AG04449 (cell line): Measurements from ENCODE around the gene CSRP1.

Source experiments
- CTCF ChIA-PET: fragments of 350-600 bp; formaldehyde crosslinking; extraction: SDS; loops from one replicate; lab custom pipeline; 2021; ENCODE audit warnings: antibody characterized with exemption; lab: Yijun Ruan, JAX
- POLR2A ChIA-PET: fragments of 400-600, 350-600 bp; formaldehyde crosslinking; extraction: SDS; loops from one replicate; lab custom pipeline; 2020; ENCODE audit warnings: antibody characterized with exemption, inconsistent platforms; lab: Yijun Ruan, JAX
- DNase-seq: peaks from one replicate; pipeline ENCODE4 v3.0.0-alpha.2; 2010; ENCODE audit warnings: low read depth, low spot score
- H3K4me3 ChIP-seq: 2 replicates; pipeline ENCODE4 v1.5.1; 2011; ENCODE audit warnings: low read depth, mild to moderate bottlenecking, control low read depth, low read length
- CTCF ChIP-seq: IDR thresholded peaks from one replicate; pipeline ENCODE4 v1.5.1; 2011; ENCODE audit warnings: mild to moderate bottlenecking, moderate library complexity, low read length, control low read depth, inconsistent platforms; ENCODE audit not compliant: insufficient read depth; ENCODE audit errors: missing control alignments

Gene CSRP1

GRCh38 chr1:201511941-201512539 is 5.1 kb upstream of the CSRP1 start:
- no peak for DNase-seq
- ChIA-PET CTCF (interaction anchor here (0.6 to 30.7 kb wide), 44 partner anchors 12 to 339 kb away, joined by 3 to 1139 read pairs (median 6); partner anchors contain the start of genes CSRP1, NAV1, PHLDA3 and TNNI1), POLR2A (interaction anchor here (0.6 to 1.8 kb wide), 6 partner anchors 8 to 122 kb away, joined by 3 to 12 read pairs (median 4); no protein-coding TSS in a partner anchor)
- no peak overlapping the region for H3K4me3 ChIP-seq
- no peak for TF ChIP-seq CTCF

DNA sequence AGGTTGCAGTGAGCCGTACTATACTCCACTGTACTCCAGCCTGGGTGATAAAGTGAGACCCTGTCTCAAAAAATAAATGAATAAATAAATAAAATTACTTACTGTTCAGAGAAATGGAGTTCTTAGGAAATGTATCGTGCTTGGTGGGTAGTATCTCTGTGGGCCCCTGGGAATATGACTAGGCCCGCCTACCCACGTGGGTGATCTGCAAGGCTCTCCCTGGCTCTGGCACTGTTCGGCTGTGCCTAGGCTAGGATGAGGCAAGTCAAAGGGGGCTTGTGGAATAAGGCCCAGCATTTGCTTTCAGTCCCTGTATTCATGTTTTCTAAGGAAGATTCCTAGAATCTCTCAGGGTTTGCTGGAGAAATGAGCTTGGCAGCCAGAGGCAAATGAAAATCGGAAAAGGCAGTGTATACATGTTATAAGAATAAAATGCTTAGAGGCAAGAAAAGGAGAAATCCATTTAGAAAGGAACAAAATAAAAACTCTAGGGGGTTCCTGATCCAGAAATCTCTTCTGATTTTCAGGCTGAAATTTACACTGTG is 4.5 kb upstream of the CSRP1 start:
- no peak for DNase-seq
- ChIA-PET CTCF (interaction anchor here (1.0 to 30.7 kb wide), 21 partner anchors 13 to 308 kb away, joined by 3 to 1139 read pairs (median 12); partner anchors contain the start of genes CSRP1, NAV1, PHLDA3 and TNNT2), POLR2A (interaction anchor here (1.1 to 1.8 kb wide), 2 partner anchors 8 to 26 kb away, joined by 3 to 12 read pairs; no protein-coding TSS in a partner anchor)
- no peak for TF ChIP-seq CTCF
- no peak overlapping the region for H3K4me3 ChIP-seq

- no peak for DNase-seq
- ChIA-PET POLR2A (interaction anchor here (1.1 kb wide), 1 partner anchor 27 kb away, joined by 3 read pairs; no protein-coding TSS in a partner anchor), CTCF (interaction anchor here (0.6 to 30.7 kb wide), 11 partner anchors 13 to 372 kb away, joined by 3 to 1139 read pairs (median 102); partner anchors contain the start of genes CSRP1, NAV1 and PHLDA3)
- no peak for TF ChIP-seq CTCF
- no peak overlapping the region for H3K4me3 ChIP-seq
Observed at GRCh38 chr1:201510734-201511133, 3.8 kb upstream of the CSRP1 start.

DNA sequence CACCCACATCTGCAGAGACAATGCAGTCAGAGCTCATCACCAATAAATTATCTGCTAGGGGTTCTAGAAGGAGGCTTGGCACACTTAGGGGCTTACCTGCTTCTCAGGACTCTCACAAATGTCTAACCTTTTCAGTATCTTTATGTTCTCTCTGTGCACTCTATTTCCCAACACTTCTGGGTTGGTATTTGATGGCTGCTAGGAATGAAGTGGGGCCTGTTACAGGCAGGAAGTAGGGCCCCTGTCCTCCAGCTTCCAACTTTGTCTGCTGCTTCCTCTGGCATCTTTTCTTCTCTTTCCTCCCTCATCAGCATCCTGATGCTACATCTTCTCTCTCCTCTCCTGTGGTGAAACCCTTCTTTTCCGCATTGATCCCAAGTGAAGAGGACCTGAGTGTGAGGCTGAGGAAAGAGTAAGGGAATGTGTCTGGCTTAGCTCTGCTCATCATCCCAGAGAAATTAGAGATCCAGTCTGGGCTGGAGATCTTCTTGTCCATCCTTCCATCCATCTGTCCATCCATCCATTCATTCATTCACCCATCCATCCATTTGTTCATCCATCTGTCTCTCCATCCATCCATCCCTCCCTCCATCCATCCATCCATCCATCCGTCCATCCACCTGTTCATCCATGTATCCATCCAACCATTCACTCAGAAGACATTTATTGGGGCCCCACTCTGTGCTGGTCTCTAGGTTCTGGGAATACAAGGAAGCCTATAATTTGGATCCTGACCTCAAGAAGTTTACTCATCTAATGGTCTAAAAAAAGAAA is 2.9 kb upstream of the CSRP1 start:
- H3K4me3 ChIP-seq: no peak overlapping the region
- no peak for DNase-seq
- ChIA-PET POLR2A (interaction anchor here (1.1 kb wide), 1 partner anchor 28 kb away, joined by 3 read pairs; no protein-coding TSS in a partner anchor), CTCF (interaction anchor here (0.6 to 30.7 kb wide), 10 partner anchors 14 to 372 kb away, joined by 3 to 1139 read pairs (median 110); partner anchors contain the start of genes CSRP1, NAV1 and PHLDA3)
- no peak for TF ChIP-seq CTCF

- ChIA-PET CTCF (interaction anchor here (1.3 to 30.7 kb wide), 8 partner anchors 15 to 74 kb away, joined by 3 to 1139 read pairs (median 110); partner anchors contain the start of genes CSRP1 and PHLDA3), POLR2A (no interaction called here)
- H3K4me3 ChIP-seq: no peak overlapping the region
- TF ChIP-seq CTCF: no peak
- no peak for DNase-seq
Observed at GRCh38 chr1:201508809-201509208, 1.9 kb upstream of the CSRP1 start.
